WTC11 (cell line): ENCODE data around the gene CRYGN. TPM values are rescaled to one million over a fixed set of nuclear protein-coding genes. Genes with fewer than 3 reads are reported as not detected.

Experiments used
- ATAC-seq: fragments of 200-7000 bp; cut with Tn5 transposase; 2 replicates; pipeline ENCODE4 v1.10.0; 2021; ENCODE audit warnings: mild to moderate bottlenecking, moderate library complexity
- CTCF ChIA-PET: fragments of 300-600 bp; sonication (Branson Sonifier 250); formaldehyde crosslinking; loops from one replicate; lab custom pipeline; 2021; ENCODE audit warnings: antibody characterized with exemption; lab: Charles Lee
- POLR2A ChIA-PET: fragments of 350-600 bp; sonication (Branson Sonifier 250); formaldehyde crosslinking; loops from one replicate; lab custom pipeline; 2021; ENCODE audit warnings: antibody characterized with exemption; lab: Charles Lee
- DNase-seq: peaks from one replicate; pipeline ENCODE4 v3.0.0; 2021; ENCODE audit warnings: low spot score
- H3K27ac Mint-ChIP-seq: 2 replicates; pipeline ENCODE4 v1.8.0; 2021; ENCODE audit warnings: mixed read lengths
- H3K27me3 Mint-ChIP-seq: 2 replicates; pipeline ENCODE4 v1.8.0; 2021; ENCODE audit warnings: low read depth, mild to moderate bottlenecking, moderate library complexity, mixed read lengths
- H3K36me3 Mint-ChIP-seq: 2 replicates; pipeline ENCODE4 v1.8.0; 2021; ENCODE audit warnings: mixed read lengths
- H3K4me1 Mint-ChIP-seq: 2 replicates; pipeline ENCODE4 v1.8.0; 2022; ENCODE audit warnings: mixed read lengths
- H3K4me3 Mint-ChIP-seq: 2 replicates; pipeline ENCODE4 v1.8.0; 2021; ENCODE audit warnings: mild to moderate bottlenecking, moderate library complexity, mixed read lengths
- H3K9me3 Mint-ChIP-seq: 2 replicates; pipeline ENCODE4 v1.8.0; 2021; ENCODE audit warnings: mixed read lengths
- CREB1 ChIP-seq: sonication (generic); formaldehyde crosslinking; IDR thresholded peaks from 2 replicates; pipeline ENCODE4 v1.8.0; 2023; ENCODE audit warnings: mild to moderate bottlenecking, missing genetic modification reagents
- ELF4 ChIP-seq: sonication (generic); formaldehyde crosslinking; IDR thresholded peaks from 2 replicates; pipeline ENCODE4 v1.8.1; 2022; ENCODE audit warnings: low read depth, mild to moderate bottlenecking, moderate library complexity, missing genetic modification reagents
- ESRRA ChIP-seq: sonication (generic); formaldehyde crosslinking; IDR thresholded peaks from 2 replicates; pipeline ENCODE4 v1.8.1; 2022; ENCODE audit warnings: mild to moderate bottlenecking, missing genetic modification reagents, borderline replicate concordance
- NR1H2 ChIP-seq: sonication (generic); formaldehyde crosslinking; IDR thresholded peaks from 2 replicates; pipeline ENCODE4 v1.9.0; 2021; ENCODE audit warnings: mild to moderate bottlenecking, moderate library complexity, missing genetic modification reagents
- RORB ChIP-seq: fragments of 250-450 bp; sonication (Bioruptor Pico); IDR thresholded peaks from 2 replicates; pipeline ENCODE4 v1.9.0; 2021; ENCODE audit warnings: mild to moderate bottlenecking
- TCF7 ChIP-seq: sonication (generic); formaldehyde crosslinking; IDR thresholded peaks from 2 replicates; pipeline ENCODE4 v1.8.0; 2022; ENCODE audit warnings: mild to moderate bottlenecking, low read depth, missing genetic modification reagents, moderate library complexity
- TP53 ChIP-seq: sonication (generic); formaldehyde crosslinking; IDR thresholded peaks from 2 replicates; pipeline ENCODE4 v1.8.1; 2023; ENCODE audit warnings: mild to moderate bottlenecking, missing genetic modification reagents
- ZNF121 ChIP-seq: sonication (generic); formaldehyde crosslinking; IDR thresholded peaks from 2 replicates; pipeline ENCODE4 v1.8.0; 2023; ENCODE audit warnings: missing genetic modification reagents
- ZNF416 ChIP-seq: fragments of 250-450 bp; sonication (Bioruptor Pico); IDR thresholded peaks from 2 replicates; pipeline ENCODE4 v1.9.0; 2021; ENCODE audit warnings: mild to moderate bottlenecking, inconsistent platforms
- ZNF671 ChIP-seq: fragments of 250-450 bp; sonication (Bioruptor Pico); IDR thresholded peaks from 2 replicates; pipeline ENCODE4 v1.8.0; 2021; ENCODE audit warnings: mild to moderate bottlenecking
- microRNA-seq: library from miRNA; unstranded; fragments of <30 nt; microRNA quantifications from one replicate; pipeline ENCODE4 v1.2.0, GENCODE V29; 2022; ENCODE audit warnings: borderline number of aligned reads
- total RNA-seq: library from RNA; stranded (reverse); gene quantifications from 3 replicates; pipeline ENCODE4 v1.2.3, GENCODE V29; 2021
- TF ChIP-seq, protein P1 (sequence below): fragments of 200-600 bp; IDR thresholded peaks from 2 replicates; pipeline ENCODE4 v1.8.0; 2022; ENCODE audit warnings: antibody characterized with exemption
- TF ChIP-seq, protein P2 (sequence below): fragments of 250-450 bp; sonication (Bioruptor Pico); IDR thresholded peaks from 2 replicates; pipeline ENCODE4 v1.9.0; 2021; ENCODE audit warnings: moderate library complexity, mild to moderate bottlenecking, inconsistent platforms, borderline replicate concordance
- TF ChIP-seq, protein P3 (sequence below): sonication (generic); formaldehyde crosslinking; IDR thresholded peaks from 2 replicates; pipeline ENCODE4 v1.8.0; 2022; ENCODE audit warnings: mild to moderate bottlenecking, missing genetic modification reagents
- TF ChIP-seq, protein P4 (sequence below): sonication (generic); formaldehyde crosslinking; IDR thresholded peaks from 2 replicates; pipeline ENCODE4 v1.8.0; 2022; ENCODE audit warnings: mild to moderate bottlenecking, missing genetic modification reagents
- TF ChIP-seq, protein P5 (sequence below): sonication (generic); formaldehyde crosslinking; IDR thresholded peaks from 2 replicates; pipeline ENCODE4 v1.8.1; 2022; ENCODE audit warnings: mild to moderate bottlenecking, missing genetic modification reagents, moderate library complexity, borderline replicate concordance
- TF ChIP-seq, protein P6 (sequence below): sonication (generic); formaldehyde crosslinking; IDR thresholded peaks from 2 replicates; pipeline ENCODE4 v1.8.1; 2022; ENCODE audit warnings: missing genetic modification reagents, borderline replicate concordance

CRYGN gene
- total RNA-seq, 1 experiment from 2014 or later, result 1.5 TPM

DNA sequence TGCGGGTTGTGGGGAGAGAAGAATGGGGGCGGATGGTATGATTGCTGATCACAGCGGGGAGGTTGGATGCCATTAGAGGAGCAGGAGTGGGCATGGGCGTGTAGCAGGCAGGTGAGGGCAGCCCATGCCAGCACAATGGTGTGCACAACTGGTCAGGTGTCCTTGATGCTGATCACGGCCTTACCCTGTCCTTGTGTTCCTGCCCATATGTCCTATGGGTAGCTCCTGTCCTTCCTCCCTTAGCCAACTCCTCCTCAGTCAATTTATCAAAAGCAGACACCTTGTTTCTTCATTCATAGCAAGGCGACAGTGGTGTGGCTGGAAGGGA is 60.8 kb downstream of the CRYGN start:
- Mint-ChIP-seq H3K9me3 (no peaks in the 10 kb centered on the region), H3K4me3 (no peak overlapping the region), H3K4me1 (peaks cover 12% of the 10 kb centered on the region), H3K36me3 (peaks cover 21% of the 10 kb centered on the region), H3K27ac (no peak overlapping the region; the same call in 1 of the 2 replicates), H3K27me3 (peaks cover 22% of the 10 kb centered on the region)
- no peak for ATAC-seq
- POLR2A ChIA-PET, result no interaction called here
- TF ChIP-seq TP53 (CRISPR knock-in tag) (no peak), ZNF416 (CRISPR knock-in tag) (no peak), ELF4 (CRISPR knock-in tag) (no peak), NR1H2 (no peak), RORB (no peak), ZNF121 (no peak), ZNF671 (CRISPR knock-in tag) (no peak), TCF7 (CRISPR knock-in tag) (no peak), ESRRA (no peak), CREB1 (CRISPR knock-in tag) (no peak)
- TF ChIP-seq, protein P1, sequence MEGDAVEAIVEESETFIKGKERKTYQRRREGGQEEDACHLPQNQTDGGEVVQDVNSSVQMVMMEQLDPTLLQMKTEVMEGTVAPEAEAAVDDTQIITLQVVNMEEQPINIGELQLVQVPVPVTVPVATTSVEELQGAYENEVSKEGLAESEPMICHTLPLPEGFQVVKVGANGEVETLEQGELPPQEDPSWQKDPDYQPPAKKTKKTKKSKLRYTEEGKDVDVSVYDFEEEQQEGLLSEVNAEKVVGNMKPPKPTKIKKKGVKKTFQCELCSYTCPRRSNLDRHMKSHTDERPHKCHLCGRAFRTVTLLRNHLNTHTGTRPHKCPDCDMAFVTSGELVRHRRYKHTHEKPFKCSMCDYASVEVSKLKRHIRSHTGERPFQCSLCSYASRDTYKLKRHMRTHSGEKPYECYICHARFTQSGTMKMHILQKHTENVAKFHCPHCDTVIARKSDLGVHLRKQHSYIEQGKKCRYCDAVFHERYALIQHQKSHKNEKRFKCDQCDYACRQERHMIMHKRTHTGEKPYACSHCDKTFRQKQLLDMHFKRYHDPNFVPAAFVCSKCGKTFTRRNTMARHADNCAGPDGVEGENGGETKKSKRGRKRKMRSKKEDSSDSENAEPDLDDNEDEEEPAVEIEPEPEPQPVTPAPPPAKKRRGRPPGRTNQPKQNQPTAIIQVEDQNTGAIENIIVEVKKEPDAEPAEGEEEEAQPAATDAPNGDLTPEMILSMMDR, result no peak
- TF ChIP-seq, protein P2, sequence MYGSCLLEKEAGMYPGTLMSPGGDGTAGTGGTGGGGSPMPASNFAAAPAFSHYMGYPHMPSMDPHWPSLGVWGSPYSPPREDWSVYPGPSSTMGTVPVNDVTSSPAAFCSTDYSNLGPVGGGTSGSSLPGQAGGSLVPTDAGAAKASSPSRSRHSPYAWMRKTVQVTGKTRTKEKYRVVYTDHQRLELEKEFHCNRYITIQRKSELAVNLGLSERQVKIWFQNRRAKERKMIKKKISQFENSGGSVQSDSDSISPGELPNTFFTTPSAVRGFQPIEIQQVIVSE (CRISPR knock-in tag), result no peak
- TF ChIP-seq, protein P3, sequence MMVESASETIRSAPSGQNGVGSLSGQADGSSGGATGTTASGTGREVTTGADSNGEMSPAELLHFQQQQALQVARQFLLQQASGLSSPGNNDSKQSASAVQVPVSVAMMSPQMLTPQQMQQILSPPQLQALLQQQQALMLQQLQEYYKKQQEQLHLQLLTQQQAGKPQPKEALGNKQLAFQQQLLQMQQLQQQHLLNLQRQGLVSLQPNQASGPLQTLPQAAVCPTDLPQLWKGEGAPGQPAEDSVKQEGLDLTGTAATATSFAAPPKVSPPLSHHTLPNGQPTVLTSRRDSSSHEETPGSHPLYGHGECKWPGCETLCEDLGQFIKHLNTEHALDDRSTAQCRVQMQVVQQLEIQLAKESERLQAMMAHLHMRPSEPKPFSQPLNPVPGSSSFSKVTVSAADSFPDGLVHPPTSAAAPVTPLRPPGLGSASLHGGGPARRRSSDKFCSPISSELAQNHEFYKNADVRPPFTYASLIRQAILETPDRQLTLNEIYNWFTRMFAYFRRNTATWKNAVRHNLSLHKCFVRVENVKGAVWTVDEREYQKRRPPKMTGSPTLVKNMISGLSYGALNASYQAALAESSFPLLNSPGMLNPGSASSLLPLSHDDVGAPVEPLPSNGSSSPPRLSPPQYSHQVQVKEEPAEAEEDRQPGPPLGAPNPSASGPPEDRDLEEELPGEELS, result no peak
- TF ChIP-seq, protein P4, sequence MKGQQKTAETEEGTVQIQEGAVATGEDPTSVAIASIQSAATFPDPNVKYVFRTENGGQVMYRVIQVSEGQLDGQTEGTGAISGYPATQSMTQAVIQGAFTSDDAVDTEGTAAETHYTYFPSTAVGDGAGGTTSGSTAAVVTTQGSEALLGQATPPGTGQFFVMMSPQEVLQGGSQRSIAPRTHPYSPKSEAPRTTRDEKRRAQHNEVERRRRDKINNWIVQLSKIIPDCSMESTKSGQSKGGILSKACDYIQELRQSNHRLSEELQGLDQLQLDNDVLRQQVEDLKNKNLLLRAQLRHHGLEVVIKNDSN (CRISPR knock-in tag), result no peak
- TF ChIP-seq, protein P5, sequence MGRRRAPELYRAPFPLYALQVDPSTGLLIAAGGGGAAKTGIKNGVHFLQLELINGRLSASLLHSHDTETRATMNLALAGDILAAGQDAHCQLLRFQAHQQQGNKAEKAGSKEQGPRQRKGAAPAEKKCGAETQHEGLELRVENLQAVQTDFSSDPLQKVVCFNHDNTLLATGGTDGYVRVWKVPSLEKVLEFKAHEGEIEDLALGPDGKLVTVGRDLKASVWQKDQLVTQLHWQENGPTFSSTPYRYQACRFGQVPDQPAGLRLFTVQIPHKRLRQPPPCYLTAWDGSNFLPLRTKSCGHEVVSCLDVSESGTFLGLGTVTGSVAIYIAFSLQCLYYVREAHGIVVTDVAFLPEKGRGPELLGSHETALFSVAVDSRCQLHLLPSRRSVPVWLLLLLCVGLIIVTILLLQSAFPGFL (CRISPR knock-in tag), result no peak
- TF ChIP-seq, protein P6, sequence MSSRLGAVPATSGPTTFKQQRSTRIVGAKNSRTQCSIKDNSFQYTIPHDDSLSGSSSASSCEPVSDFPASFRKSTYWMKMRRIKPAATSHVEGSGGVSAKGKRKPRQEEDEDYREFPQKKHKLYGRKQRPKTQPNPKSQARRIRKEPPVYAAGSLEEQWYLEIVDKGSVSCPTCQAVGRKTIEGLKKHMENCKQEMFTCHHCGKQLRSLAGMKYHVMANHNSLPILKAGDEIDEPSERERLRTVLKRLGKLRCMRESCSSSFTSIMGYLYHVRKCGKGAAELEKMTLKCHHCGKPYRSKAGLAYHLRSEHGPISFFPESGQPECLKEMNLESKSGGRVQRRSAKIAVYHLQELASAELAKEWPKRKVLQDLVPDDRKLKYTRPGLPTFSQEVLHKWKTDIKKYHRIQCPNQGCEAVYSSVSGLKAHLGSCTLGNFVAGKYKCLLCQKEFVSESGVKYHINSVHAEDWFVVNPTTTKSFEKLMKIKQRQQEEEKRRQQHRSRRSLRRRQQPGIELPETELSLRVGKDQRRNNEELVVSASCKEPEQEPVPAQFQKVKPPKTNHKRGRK (CRISPR knock-in tag), result no peak
- DNase-seq, result no peak
- CTCF ChIA-PET, result no interaction called here

Small RNA genes lying within 50 kb of the gene (microRNA-seq; reads per million reads assigned to microRNA genes)
- gene MIR3907, result not detected

Other genes with a start within 250 kb of the CRYGN start
- gene H2BK1, start 229.7 kb downstream of the CRYGN start, total RNA-seq, result 0.87 TPM in 1 of 3 replicates, not detected in the others
- 41.3 to 43.7 TPM (median 43.5 TPM) in 3 replicates for gene ABCF2, start 212.9 kb downstream of the CRYGN start, total RNA-seq
- 25.0 to 30.7 TPM (median 26.3 TPM) in 3 replicates for gene CHPF2, start 207.7 kb downstream of the CRYGN start, total RNA-seq
- 5.8 to 9.0 TPM (median 5.9 TPM) in 3 replicates for gene SMARCD3, start 191.4 kb downstream of the CRYGN start, total RNA-seq
- 31.2 to 38.3 TPM (median 33.5 TPM) in 3 replicates for gene NUB1, start 98.3 kb downstream of the CRYGN start, total RNA-seq
- gene WDR86, start 30.1 kb downstream of the CRYGN start, total RNA-seq, result 24.4 to 32.4 TPM (median 30.7 TPM) in 3 replicates
- 126 to 133 TPM (median 127 TPM) in 3 replicates for gene RHEB, start 79.8 kb upstream of the CRYGN start, total RNA-seq